ENCODE measurements around the gene CTXN1. TPM values are rescaled to one million over a fixed set of nuclear protein-coding genes. Genes with fewer than 3 reads are reported as not detected.

The CTXN1 gene
- total RNA-seq, 2 experiments from 2014 or later = 1.0 TPM; not detected in 1

DNA sequence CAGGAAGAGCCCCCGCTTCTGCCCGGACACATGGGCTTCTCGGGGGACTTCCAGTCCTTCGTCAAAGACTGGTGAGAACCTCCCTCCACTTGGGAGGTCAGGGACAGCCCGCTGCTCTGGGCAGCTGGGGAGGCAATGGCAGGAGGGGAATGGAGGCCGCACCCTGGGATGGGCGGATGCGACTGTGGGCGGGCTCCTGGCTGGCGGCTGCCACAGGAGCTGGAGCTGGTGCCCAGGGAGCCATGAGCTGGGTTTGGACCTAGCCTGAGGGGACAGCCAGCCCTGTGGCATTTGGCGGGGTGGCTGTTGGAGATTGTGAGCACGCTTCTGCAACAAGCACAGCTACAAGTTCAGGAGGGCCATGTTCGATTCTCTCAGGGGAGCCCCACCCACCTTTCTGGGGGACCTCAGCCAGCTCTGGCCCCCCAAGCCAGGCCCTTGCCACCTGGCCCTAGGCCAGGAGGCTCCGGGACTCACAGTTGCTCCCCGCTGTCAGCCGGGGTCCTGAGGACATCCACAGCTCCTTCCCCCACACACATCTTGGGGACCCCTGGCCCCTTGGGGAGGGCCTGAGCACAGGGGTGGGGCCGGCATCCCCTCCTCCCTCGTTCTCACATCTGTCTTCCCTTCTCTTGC lies 14.3 kb downstream of the CTXN1 start:
- no TSS peak for BruUV-seq (replicated peaks)
- Histone ChIP-seq H3K79me2 (ENCODE audit: insufficient read depth, low read depth, low read length) (no peaks in the 10 kb centered on the region), H3K36me3 (ENCODE audit: insufficient read depth, low read length) (peaks cover 37% of the 10 kb centered on the region), H3K4me2 (ENCODE audit: low read length) (no peak overlapping the region), H3K9me3 (ENCODE audit: low read length) (no peaks in the 10 kb centered on the region), H2AFZ (ENCODE audit: low read length) (no peak overlapping the region), H4K20me1 (ENCODE audit: insufficient read depth, low read length) (no peaks in the 10 kb centered on the region), H3K4me3 (ENCODE audit: low read depth, low read length, poor library complexity, severe bottlenecking) (no peak overlapping the region), H3K4me1 (ENCODE audit: insufficient read depth, low read length, poor library complexity, severe bottlenecking) (no peaks in the 10 kb centered on the region), H3K27ac (ENCODE audit: low read depth, low read length, poor library complexity, severe bottlenecking) (no peak overlapping the region), H3K9me2 (ENCODE audit: insufficient read depth, low read length) (no peaks in the 10 kb centered on the region)
- TF ChIP-seq, protein P1, sequence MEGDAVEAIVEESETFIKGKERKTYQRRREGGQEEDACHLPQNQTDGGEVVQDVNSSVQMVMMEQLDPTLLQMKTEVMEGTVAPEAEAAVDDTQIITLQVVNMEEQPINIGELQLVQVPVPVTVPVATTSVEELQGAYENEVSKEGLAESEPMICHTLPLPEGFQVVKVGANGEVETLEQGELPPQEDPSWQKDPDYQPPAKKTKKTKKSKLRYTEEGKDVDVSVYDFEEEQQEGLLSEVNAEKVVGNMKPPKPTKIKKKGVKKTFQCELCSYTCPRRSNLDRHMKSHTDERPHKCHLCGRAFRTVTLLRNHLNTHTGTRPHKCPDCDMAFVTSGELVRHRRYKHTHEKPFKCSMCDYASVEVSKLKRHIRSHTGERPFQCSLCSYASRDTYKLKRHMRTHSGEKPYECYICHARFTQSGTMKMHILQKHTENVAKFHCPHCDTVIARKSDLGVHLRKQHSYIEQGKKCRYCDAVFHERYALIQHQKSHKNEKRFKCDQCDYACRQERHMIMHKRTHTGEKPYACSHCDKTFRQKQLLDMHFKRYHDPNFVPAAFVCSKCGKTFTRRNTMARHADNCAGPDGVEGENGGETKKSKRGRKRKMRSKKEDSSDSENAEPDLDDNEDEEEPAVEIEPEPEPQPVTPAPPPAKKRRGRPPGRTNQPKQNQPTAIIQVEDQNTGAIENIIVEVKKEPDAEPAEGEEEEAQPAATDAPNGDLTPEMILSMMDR (conservative IDR thresholded peaks at IDR 0.05; ENCODE audit: low read length) = no peak
- TF ChIP-seq EZH2phosphoT487 (IDR thresholded peaks at IDR 0.05; ENCODE audit: borderline replicate concordance, low read depth, low read length) = no peak
- ChIA-PET CTCF (ENCODE audit: unreplicated experiment) (interaction anchor here (1.1 kb wide), 1 partner anchor 9 kb away, joined by 4 read pairs; the partner anchor contains the start of gene SNAPC2), POLR2A (interaction anchor here (1.0 kb wide), 1 partner anchor 9 kb away, joined by 3 read pairs; no protein-coding TSS in a partner anchor)
- DNase-seq (ENCODE audit: low spot score) = no peak
- intact Hi-C loops (cut with micrococcal nuclease; ENCODE audit: unreplicated experiment) = no loop called here

DNA sequence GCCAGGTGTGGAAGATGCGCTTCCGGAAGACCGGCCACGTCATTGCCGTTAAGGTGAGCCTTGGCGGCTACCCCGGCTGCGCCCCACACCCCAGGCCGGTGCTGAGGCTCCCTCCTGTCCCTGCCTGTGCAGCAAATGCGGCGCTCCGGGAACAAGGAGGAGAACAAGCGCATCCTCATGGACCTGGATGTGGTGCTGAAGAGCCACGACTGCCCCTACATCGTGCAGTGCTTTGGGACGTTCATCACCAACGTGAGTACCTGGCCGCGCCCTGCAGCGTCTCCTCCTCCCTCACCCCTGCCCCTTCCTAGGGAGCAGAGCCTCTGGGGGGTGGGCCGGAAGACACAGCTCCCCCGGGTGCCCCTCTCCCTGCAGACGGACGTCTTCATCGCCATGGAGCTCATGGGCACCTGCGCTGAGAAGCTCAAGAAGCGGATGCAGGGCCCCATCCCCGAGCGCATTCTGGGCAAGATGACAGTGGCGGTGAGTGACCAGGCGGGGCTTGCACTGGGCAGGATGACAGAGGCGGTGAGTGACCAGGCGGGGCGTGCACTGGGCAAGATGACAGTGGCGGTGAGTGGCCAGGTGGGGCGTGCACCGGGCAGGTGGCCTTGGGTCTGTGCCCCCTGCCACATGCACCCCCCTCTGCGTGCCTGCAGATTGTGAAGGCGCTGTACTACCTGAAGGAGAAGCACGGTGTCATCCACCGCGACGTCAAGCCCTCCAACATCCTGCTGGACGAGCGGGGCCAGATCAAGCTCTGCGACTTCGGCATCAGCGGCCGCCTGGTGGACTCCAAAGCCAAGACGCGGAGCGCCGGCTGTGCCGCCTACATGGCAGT lies 15.4 kb downstream of the CTXN1 start:
- POLR2A ChIA-PET = no interaction called here
- Histone ChIP-seq H3K27ac (ENCODE audit: low read depth, low read length, poor library complexity, severe bottlenecking) (no peak overlapping the region), H3K9me3 (ENCODE audit: low read length) (no peaks in the 10 kb centered on the region), H2AFZ (ENCODE audit: low read length) (no peak overlapping the region), H3K4me3 (ENCODE audit: low read depth, low read length, poor library complexity, severe bottlenecking) (no peak overlapping the region), H3K4me2 (ENCODE audit: low read length) (no peak overlapping the region), H3K36me3 (ENCODE audit: insufficient read depth, low read length) (peaks cover 46% of the 10 kb centered on the region), H4K20me1 (ENCODE audit: insufficient read depth, low read length) (no peaks in the 10 kb centered on the region), H3K4me1 (ENCODE audit: insufficient read depth, low read length, poor library complexity, severe bottlenecking) (peaks cover under 1% of the 10 kb centered on the region), H3K79me2 (ENCODE audit: insufficient read depth, low read depth, low read length) (peaks cover 8% of the 10 kb centered on the region), H3K9me2 (ENCODE audit: insufficient read depth, low read length) (no peaks in the 10 kb centered on the region)
- no peak for DNase-seq (ENCODE audit: low spot score)
- no TSS peak for BruUV-seq (replicated peaks)
- TF ChIP-seq, protein P1 (conservative IDR thresholded peaks at IDR 0.05; ENCODE audit: low read length) = no peak
- TF ChIP-seq EZH2phosphoT487 (IDR thresholded peaks at IDR 0.05; ENCODE audit: borderline replicate concordance, low read depth, low read length) = no peak
- CTCF ChIA-PET (ENCODE audit: unreplicated experiment) = interaction anchor here (0.7 to 1.1 kb wide), 2 partner anchors 9 to 10 kb away, joined by 3 to 4 read pairs; partner anchors contain the start of gene SNAPC2
- intact Hi-C loops (cut with micrococcal nuclease; ENCODE audit: unreplicated experiment) = no loop called here

All from OCI-LY7 (cell line).